Measurements from ENCODE around the gene CHST15. TPM values are rescaled to one million over a fixed set of nuclear protein-coding genes. Genes with fewer than 3 reads are reported as not detected.

Gene CHST15
- total and polyA plus RNA-seq, 2 of the 13 experiments (the other 11 are each of a cell fraction or from before 2014, with no cell fraction given) = 1.4 to 94.7 TPM

DNA sequence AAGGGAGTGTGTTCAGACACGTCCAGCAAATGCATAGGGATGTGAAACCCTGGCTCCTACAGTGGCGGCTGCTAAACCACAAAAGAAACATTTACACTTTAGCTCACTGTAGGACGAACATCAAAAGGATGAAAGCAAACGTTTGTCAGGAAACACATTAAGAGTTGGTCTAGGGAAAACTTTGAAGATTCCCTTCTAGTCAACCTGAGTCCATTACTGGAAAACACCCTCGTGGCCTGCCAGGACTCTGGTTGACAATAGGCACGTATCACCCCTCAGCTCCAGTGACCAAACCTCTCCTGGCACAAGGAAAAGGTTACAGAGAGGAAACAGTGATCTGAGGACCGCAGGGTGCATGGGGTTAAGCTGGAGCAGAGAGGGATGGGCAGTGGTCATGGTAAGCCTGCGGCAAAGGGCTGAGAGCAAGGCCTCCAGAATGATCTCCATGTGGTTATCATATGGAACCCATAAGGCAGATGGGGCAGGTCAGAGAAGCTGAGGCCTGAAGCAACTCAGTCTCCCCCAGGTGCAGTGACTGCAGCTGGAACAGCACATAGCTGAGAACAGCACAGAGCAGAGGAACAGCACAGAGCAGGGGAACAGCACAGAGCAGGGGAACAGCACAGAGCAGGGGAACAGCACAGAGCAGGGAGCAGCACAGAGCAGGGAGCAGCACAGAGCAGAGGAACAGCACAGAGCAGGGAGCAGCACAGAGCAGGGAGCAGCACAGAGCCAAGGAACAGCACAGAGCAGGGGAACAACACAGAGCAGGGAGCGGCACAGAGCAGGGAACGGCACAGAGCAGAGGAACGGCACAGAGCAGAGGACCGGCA is 49.9 kb downstream of the CHST15 start (continued):
- TF ChIP-seq, protein P1, sequence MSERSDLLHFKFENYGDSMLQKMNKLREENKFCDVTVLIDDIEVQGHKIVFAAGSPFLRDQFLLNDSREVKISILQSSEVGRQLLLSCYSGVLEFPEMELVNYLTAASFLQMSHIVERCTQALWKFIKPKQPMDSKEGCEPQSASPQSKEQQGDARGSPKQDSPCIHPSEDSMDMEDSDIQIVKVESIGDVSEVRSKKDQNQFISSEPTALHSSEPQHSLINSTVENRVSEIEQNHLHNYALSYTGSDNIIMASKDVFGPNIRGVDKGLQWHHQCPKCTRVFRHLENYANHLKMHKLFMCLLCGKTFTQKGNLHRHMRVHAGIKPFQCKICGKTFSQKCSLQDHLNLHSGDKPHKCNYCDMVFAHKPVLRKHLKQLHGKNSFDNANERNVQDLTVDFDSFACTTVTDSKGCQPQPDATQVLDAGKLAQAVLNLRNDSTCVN (CRISPR knock-in tag; IDR thresholded peaks at IDR 0.05; ENCODE audit: borderline replicate concordance) = peak; percentile 63
- peak; percentile 73 for TF ChIP-seq SKI (IDR thresholded peaks at IDR 0.05; ENCODE audit: partially characterized antibody)
- TF ChIP-seq YEATS4 (CRISPR knock-in tag; IDR thresholded peaks at IDR 0.05; ENCODE audit: borderline replicate concordance) = peak; percentile 64; the same call in 1 of the 2 replicates
- TF ChIP-seq, protein P2, sequence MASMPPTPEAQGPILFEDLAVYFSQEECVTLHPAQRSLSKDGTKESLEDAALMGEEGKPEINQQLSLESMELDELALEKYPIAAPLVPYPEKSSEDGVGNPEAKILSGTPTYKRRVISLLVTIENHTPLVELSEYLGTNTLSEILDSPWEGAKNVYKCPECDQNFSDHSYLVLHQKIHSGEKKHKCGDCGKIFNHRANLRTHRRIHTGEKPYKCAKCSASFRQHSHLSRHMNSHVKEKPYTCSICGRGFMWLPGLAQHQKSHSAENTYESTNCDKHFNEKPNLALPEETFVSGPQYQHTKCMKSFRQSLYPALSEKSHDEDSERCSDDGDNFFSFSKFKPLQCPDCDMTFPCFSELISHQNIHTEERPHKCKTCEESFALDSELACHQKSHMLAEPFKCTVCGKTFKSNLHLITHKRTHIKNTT (CRISPR knock-in tag; IDR thresholded peaks at IDR 0.05) = no peak
- 0 out of 2 replicates have a peak, but pooled peaks have one; percentile 22 for TF ChIP-seq ZNF776 (CRISPR knock-in tag; IDR thresholded peaks at IDR 0.05)
- TF ChIP-seq GTF2F1 (IDR thresholded peaks at IDR 0.05; ENCODE audit: low read length) = no peak
- TF ChIP-seq, protein P3, sequence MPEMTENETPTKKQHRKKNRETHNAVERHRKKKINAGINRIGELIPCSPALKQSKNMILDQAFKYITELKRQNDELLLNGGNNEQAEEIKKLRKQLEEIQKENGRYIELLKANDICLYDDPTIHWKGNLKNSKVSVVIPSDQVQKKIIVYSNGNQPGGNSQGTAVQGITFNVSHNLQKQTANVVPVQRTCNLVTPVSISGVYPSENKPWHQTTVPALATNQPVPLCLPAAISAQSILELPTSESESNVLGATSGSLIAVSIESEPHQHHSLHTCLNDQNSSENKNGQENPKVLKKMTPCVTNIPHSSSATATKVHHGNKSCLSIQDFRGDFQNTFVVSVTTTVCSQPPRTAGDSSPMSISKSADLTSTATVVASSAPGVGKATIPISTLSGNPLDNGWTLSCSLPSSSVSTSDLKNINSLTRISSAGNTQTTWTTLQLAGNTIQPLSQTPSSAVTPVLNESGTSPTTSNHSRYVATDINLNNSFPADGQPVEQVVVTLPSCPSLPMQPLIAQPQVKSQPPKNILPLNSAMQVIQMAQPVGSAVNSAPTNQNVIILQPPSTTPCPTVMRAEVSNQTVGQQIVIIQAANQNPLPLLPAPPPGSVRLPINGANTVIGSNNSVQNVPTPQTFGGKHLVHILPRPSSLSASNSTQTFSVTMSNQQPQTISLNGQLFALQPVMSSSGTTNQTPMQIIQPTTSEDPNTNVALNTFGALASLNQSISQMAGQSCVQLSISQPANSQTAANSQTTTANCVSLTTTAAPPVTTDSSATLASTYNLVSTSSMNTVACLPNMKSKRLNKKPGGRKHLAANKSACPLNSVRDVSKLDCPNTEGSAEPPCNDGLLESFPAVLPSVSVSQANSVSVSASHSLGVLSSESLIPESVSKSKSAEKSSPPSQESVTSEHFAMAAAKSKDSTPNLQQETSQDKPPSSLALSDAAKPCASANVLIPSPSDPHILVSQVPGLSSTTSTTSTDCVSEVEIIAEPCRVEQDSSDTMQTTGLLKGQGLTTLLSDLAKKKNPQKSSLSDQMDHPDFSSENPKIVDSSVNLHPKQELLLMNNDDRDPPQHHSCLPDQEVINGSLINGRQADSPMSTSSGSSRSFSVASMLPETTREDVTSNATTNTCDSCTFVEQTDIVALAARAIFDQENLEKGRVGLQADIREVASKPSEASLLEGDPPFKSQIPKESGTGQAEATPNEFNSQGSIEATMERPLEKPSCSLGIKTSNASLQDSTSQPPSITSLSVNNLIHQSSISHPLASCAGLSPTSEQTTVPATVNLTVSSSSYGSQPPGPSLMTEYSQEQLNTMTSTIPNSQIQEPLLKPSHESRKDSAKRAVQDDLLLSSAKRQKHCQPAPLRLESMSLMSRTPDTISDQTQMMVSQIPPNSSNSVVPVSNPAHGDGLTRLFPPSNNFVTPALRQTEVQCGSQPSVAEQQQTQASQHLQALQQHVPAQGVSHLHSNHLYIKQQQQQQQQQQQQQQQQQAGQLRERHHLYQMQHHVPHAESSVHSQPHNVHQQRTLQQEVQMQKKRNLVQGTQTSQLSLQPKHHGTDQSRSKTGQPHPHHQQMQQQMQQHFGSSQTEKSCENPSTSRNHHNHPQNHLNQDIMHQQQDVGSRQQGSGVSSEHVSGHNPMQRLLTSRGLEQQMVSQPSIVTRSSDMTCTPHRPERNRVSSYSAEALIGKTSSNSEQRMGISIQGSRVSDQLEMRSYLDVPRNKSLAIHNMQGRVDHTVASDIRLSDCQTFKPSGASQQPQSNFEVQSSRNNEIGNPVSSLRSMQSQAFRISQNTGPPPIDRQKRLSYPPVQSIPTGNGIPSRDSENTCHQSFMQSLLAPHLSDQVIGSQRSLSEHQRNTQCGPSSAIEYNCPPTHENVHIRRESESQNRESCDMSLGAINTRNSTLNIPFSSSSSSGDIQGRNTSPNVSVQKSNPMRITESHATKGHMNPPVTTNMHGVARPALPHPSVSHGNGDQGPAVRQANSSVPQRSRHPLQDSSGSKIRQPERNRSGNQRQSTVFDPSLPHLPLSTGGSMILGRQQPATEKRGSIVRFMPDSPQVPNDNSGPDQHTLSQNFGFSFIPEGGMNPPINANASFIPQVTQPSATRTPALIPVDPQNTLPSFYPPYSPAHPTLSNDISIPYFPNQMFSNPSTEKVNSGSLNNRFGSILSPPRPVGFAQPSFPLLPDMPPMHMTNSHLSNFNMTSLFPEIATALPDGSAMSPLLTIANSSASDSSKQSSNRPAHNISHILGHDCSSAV (CRISPR knock-in tag; IDR thresholded peaks at IDR 0.05; ENCODE audit: borderline replicate concordance) = no peak
- TF ChIP-seq JUND (CRISPR knock-in tag; IDR thresholded peaks at IDR 0.05) = 0 out of 2 replicates have a peak, but pooled peaks have one; percentile 38
- 0 out of 2 replicates have a peak, but pooled peaks have one; percentile 78 for TF ChIP-seq ZNF350 (CRISPR knock-in tag; IDR thresholded peaks at IDR 0.05; ENCODE audit: borderline replicate concordance, low read depth)
- no peak for TF ChIP-seq SIN3A (IDR thresholded peaks at IDR 0.05; ENCODE audit: borderline replicate concordance, low read depth, low read length)
- no peak for TF ChIP-seq FOXC1 (CRISPR knock-in tag; IDR thresholded peaks at IDR 0.05; ENCODE audit: borderline replicate concordance)
- TF ChIP-seq ZNF441 (CRISPR knock-in tag; IDR thresholded peaks at IDR 0.05; ENCODE audit: borderline replicate concordance) = peak; percentile 82; the same call in 1 of the 2 replicates
- peak; percentile 78; the same call in 1 of the 2 replicates for TF ChIP-seq ZNF451 (CRISPR knock-in tag; IDR thresholded peaks at IDR 0.05)
- TF ChIP-seq, protein P4, sequence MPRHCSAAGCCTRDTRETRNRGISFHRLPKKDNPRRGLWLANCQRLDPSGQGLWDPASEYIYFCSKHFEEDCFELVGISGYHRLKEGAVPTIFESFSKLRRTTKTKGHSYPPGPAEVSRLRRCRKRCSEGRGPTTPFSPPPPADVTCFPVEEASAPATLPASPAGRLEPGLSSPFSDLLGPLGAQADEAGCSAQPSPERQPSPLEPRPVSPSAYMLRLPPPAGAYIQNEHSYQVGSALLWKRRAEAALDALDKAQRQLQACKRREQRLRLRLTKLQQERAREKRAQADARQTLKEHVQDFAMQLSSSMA (CRISPR knock-in tag; IDR thresholded peaks at IDR 0.05) = peak; percentile 68; the same call in 1 of the 2 replicates
- peak; percentile 21; the same call in 1 of the 2 replicates for TF ChIP-seq ERF (CRISPR knock-in tag; IDR thresholded peaks at IDR 0.05)

Measured in HepG2 (cell line).